Cortex of kidney (tissue), 1 donor: Measurements from ENCODE around the gene CYTH3.
"Not testable (repeated sequence)": the region's sequence is repeated elsewhere in the genome, so short reads cannot be mapped to it uniquely, and the experiment has no call there.

ENCODE experiments used
- DNase-seq: peaks from one replicate; lab custom pipeline; 2025; lab: John Stamatoyannopoulos, UW

Gene CYTH3

GRCh38 chr7:6283391-6284054 lies 11.1 kb upstream of the CYTH3 start:
- not testable (repeated sequence) for DNase-seq

- DNase-seq = no peak
Observed at GRCh38 chr7:6279937-6280336, 7.5 kb upstream of the CYTH3 start.

GRCh38 chr7:6279341-6279740 lies 6.9 kb upstream of the CYTH3 start:
- DNase-seq = no peak

- DNase-seq = no peak
Observed at GRCh38 chr7:6278749-6279310, 6.4 kb upstream of the CYTH3 start.

GRCh38 chr7:6277476-6277875 lies 5.1 kb upstream of the CYTH3 start:
- no peak for DNase-seq

GRCh38 chr7:6276911-6277408 lies 4.5 kb upstream of the CYTH3 start:
- no peak for DNase-seq

GRCh38 chr7:6274743-6275142 lies 2.3 kb upstream of the CYTH3 start:
- no peak for DNase-seq

- no peak for DNase-seq
Observed at GRCh38 chr7:6273917-6274630, 1.6 kb upstream of the CYTH3 start.

GRCh38 chr7:6273380-6273837 lies 985 bp upstream of the CYTH3 start:
- no peak for DNase-seq

GRCh38 chr7:6271694-6272440 lies 557 bp downstream of the CYTH3 start:
- DNase-seq = no peak

- no peak for DNase-seq
Observed at GRCh38 chr7:6271060-6271658, 1.3 kb downstream of the CYTH3 start.

- DNase-seq = no peak
Observed at GRCh38 chr7:6269527-6269926, 2.9 kb downstream of the CYTH3 start.

GRCh38 chr7:6268907-6269306 lies 3.5 kb downstream of the CYTH3 start:
- no peak for DNase-seq

GRCh38 chr7:6268023-6268900 lies 4.2 kb downstream of the CYTH3 start:
- DNase-seq = no peak

- DNase-seq = no peak
Observed at GRCh38 chr7:6266699-6267098, 5.7 kb downstream of the CYTH3 start.

GRCh38 chr7:6262221-6262620 lies 10.2 kb downstream of the CYTH3 start:
- no peak for DNase-seq

- no peak for DNase-seq
Observed at GRCh38 chr7:6261699-6262098, 10.7 kb downstream of the CYTH3 start.

- DNase-seq = no peak
Observed at GRCh38 chr7:6260291-6261187, 11.9 kb downstream of the CYTH3 start.

GRCh38 chr7:6259257-6259656 lies 13.2 kb downstream of the CYTH3 start:
- no peak for DNase-seq
